Measurements from ENCODE around the gene POU2AF1.

DNA sequence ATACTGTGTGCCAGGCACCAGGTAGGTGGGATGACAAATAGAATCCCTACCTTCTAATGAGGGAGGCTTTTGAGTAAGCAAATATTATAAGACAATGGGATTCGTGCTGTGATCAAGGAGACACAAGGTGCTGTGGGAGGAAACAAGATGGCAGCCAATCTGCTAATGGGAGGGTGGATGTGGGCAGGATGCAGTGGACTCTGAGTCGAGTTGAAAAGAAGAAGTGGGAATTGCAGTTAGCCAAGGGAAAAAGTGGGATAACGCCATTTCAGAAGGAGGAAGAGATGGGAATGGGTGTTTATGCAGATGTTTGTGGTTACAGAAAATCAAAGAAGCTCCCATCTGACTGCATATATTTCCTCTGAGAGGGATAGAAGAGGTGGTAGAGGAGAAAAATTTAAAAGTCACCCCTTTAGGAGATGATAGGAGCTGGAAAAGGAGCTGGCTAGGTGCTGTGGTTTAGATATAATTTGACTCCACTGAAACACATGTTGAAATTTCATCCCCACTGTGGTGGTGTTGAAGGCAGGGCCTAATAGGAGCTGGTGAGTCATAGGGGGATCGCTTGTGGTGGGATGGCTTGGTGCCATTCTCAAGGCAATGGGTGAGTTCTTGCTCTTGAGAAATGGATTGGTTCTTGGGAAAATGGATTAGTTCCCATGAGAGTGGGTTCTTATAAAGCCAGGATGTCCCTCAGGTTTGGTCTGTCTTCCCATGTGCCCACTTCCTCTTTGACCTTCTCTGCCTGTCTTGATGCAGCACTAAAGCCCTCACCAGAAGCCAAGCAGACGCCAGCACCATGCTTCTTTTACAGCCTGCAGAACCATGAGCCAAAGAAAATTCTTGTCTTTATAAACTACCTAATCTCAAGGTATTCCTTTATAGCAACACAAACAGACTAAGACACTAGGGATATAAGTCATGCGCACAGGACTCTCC, 30.0 kb upstream of the POU2AF1 start:
- TF ChIP-seq CTCF (conservative IDR thresholded peaks at IDR 0.05; ENCODE audit: low read depth in 2 of 2) (no peak), EZH2phosphoT487 (IDR thresholded peaks at IDR 0.05; ENCODE audit: unreplicated experiment) (no peak), POLR2AphosphoS5 (IDR thresholded peaks at IDR 0.05; ENCODE audit: low read depth) (no peak), ZNF331 (CRISPR knock-in tag; IDR thresholded peaks at IDR 0.05; ENCODE audit: low read depth) (no peak), REST (IDR thresholded peaks at IDR 0.05; ENCODE audit: unreplicated experiment) (no peak), EZH2 (IDR thresholded peaks at IDR 0.05; ENCODE audit: low read depth, unreplicated experiment) (no peak)

Measured in GM23338 (cell line).